Endothelial cell of umbilical vein (primary cell): ENCODE data around the gene ATPAF1. TPM values are rescaled to one million over a fixed set of nuclear protein-coding genes. Genes with fewer than 3 reads are reported as not detected.

Experiments used
- BruUV-seq: library from RNA; stranded (reverse); fragments of 400-500 nt; replicated peaks from 2 replicates; lab custom pipeline; 2021; lab: Mats Ljungman, UMichigan
- CTCF ChIA-PET: fragments of 300-600, 350-600 bp; sonication (Branson Sonifier 250); formaldehyde crosslinking; loops from one replicate; lab custom pipeline; 2021; ENCODE audit warnings: antibody characterized with exemption, inconsistent platforms; lab: Charles Lee
- POLR2A ChIA-PET: fragments of 300-600, 350-600 bp; sonication (Branson Sonifier 250); formaldehyde crosslinking; loops from one replicate; lab custom pipeline; 2021; ENCODE audit warnings: antibody characterized with exemption, inconsistent platforms; lab: Charles Lee
- DNase-seq: peaks from one replicate; pipeline ENCODE4 v3.0.0-alpha.2; 2011; ENCODE audit warnings: low read depth, low spot score
- FAIRE-seq: peaks from 2 replicates; lab custom pipeline; 2011; peaks lifted over from hg19 to GRCh38; lab: Jason Lieb, UNC
- H2AFZ ChIP-seq: 2 replicates; pipeline ENCODE4 v1.6.0; 2012; ENCODE audit warnings: low read depth, low read length, control low read depth, inconsistent platforms
- H3K27ac ChIP-seq: 2 replicates; pipeline ENCODE4 v1.5.1; 2011; ENCODE audit warnings: low read depth, mild to moderate bottlenecking, control low read depth, low read length, moderate library complexity; ENCODE audit not compliant: insufficient read depth
- H3K27me3 ChIP-seq, 2 experiments: 2 replicates each; pipeline versions ENCODE4 v1.6.0 to v1.6.1; 2011; ENCODE audit warnings: low read length in 2 of 2, mixed read lengths in 1 of 2; ENCODE audit not compliant: control insufficient read depth in 2 of 2, insufficient read depth in 2 of 2
- H3K36me3 ChIP-seq, 2 experiments: 2 replicates in 1 of 2; 3 replicates in 1 of 2; pipeline ENCODE4 v1.5.1; 2011; ENCODE audit warnings: low read length in 2 of 2, mild to moderate bottlenecking in 1 of 2, moderate library complexity in 1 of 2; ENCODE audit not compliant: control insufficient read depth in 2 of 2, insufficient read depth in 2 of 2; ENCODE audit errors: extremely low read depth in 1 of 2
- H3K4me1 ChIP-seq: 3 replicates; pipeline ENCODE4 v1.5.1; 2011; ENCODE audit warnings: mild to moderate bottlenecking, low read length; ENCODE audit not compliant: control insufficient read depth, insufficient read depth; ENCODE audit errors: extremely low read depth
- H3K4me2 ChIP-seq: 2 replicates; pipeline ENCODE4 v1.6.1; 2011; ENCODE audit warnings: low read length, control low read depth, mixed read lengths; ENCODE audit not compliant: insufficient read depth
- H3K4me3 ChIP-seq, 3 experiments: fragments of 200-600 bp in 1 of 3; sonication (generic), shearing (Covaris generic) in 1 of 3; replicated peaks in 1 of 3; 2 replicates each; pipeline ENCODE4 v1.5.1; 2011 to 2016; ENCODE audit warnings: control low read depth in 3 of 3, low read length in 3 of 3, mild to moderate bottlenecking in 2 of 3, inconsistent platforms in 1 of 3, low read depth in 1 of 3, moderate library complexity in 1 of 3; ENCODE audit not compliant: insufficient read depth in 1 of 3
- H3K79me2 ChIP-seq: 2 replicates; pipeline ENCODE4 v1.6.0; 2012; ENCODE audit warnings: low read length, inconsistent platforms; ENCODE audit not compliant: control insufficient read depth, insufficient read depth
- H3K9ac ChIP-seq: replicated peaks from 2 replicates; pipeline ENCODE3; 2011; ENCODE audit warnings: low read length, control low read depth; ENCODE audit not compliant: insufficient read depth; ENCODE audit errors: extremely low read depth
- H3K9me1 ChIP-seq: replicated peaks from 3 replicates; pipeline ENCODE4 v1.6.0; 2011; ENCODE audit warnings: mild to moderate bottlenecking, low read length; ENCODE audit not compliant: control insufficient read depth, insufficient read depth; ENCODE audit errors: extremely low read depth
- H3K9me3 ChIP-seq: replicated peaks from 2 replicates; pipeline ENCODE4 v1.5.1; 2012; ENCODE audit warnings: low read length, inconsistent platforms; ENCODE audit not compliant: control insufficient read depth, insufficient read depth
- H4K20me1 ChIP-seq: replicated peaks from 2 replicates; pipeline ENCODE3; 2011; ENCODE audit warnings: mild to moderate bottlenecking, low read length; ENCODE audit not compliant: control insufficient read depth, insufficient read depth; ENCODE audit errors: extremely low read depth
- CTCF ChIP-seq, 2 donors: IDR thresholded peaks; 1 replicate in 1 of 2; 2 replicates in 1 of 2; pipeline ENCODE4 v1.5.1; 2011; ENCODE audit warnings: low read length in 2 of 2, mild to moderate bottlenecking in 2 of 2, moderate library complexity in 2 of 2, control low read depth in 1 of 2, inconsistent platforms in 1 of 2, low read depth in 1 of 2; ENCODE audit not compliant: insufficient read depth in 1 of 2; ENCODE audit errors: extremely low read depth in 1 of 2
- EZH2 ChIP-seq: IDR thresholded peaks from 2 replicates; pipeline ENCODE4 v1.6.1; 2012; ENCODE audit warnings: borderline replicate concordance, low read depth, mild to moderate bottlenecking, moderate library complexity, low read length, inconsistent platforms; ENCODE audit not compliant: severe bottlenecking
- FOS ChIP-seq: IDR thresholded peaks from 2 replicates; pipeline ENCODE4 v1.6.1; 2011; ENCODE audit warnings: mild to moderate bottlenecking, low read length, moderate library complexity, borderline replicate concordance; ENCODE audit not compliant: insufficient read depth
- GATA2 ChIP-seq: IDR thresholded peaks from 2 replicates; pipeline ENCODE4 v1.7.0; 2011; ENCODE audit warnings: low read depth, mild to moderate bottlenecking, moderate library complexity, mixed read lengths, low read length; ENCODE audit not compliant: insufficient read length, insufficient read depth
- JUN ChIP-seq: IDR thresholded peaks from 2 replicates; pipeline ENCODE4 v1.6.1; 2011; ENCODE audit warnings: borderline replicate concordance, low read depth; ENCODE audit not compliant: insufficient read length, insufficient read depth
- MAX ChIP-seq: IDR thresholded peaks from 2 replicates; pipeline ENCODE4 v1.6.1; 2011; ENCODE audit not compliant: insufficient read depth, insufficient read length
- MYC ChIP-seq: IDR thresholded peaks from one replicate; pipeline ENCODE4 v1.6.1; 2011; ENCODE audit warnings: mild to moderate bottlenecking, low read depth, low read length
- POLR2A ChIP-seq: IDR thresholded peaks from 2 replicates; pipeline ENCODE4 v1.6.1; 2012; ENCODE audit warnings: low read depth, mild to moderate bottlenecking, control low read depth, low read length
- POLR2AphosphoS5 ChIP-seq: IDR thresholded peaks from 2 replicates; pipeline ENCODE4 v1.6.1; 2012; ENCODE audit warnings: low read depth, mild to moderate bottlenecking, control low read depth, low read length, moderate library complexity; ENCODE audit not compliant: insufficient read depth
- dilution Hi-C: fragments of 300-500 bp; cut with MboI; formaldehyde crosslinking; loops from one replicate; pipeline ENCODE4 v1.15.0; 2019; ENCODE audit warnings: low sequenced_read_pairs; ENCODE audit not compliant: extremely low pct_ligation_motif_present
- intact Hi-C: fragments of 100-400 bp; cut with micrococcal nuclease; formaldehyde crosslinking; loops from one replicate; pipeline ENCODE4 v1.10.0; 2022
- polyA plus RNA-seq, 4 experiments: library from polyadenylated mRNA; depleted of rRNA in 3 of 4; stranded (reverse) in 3 of 4; unstranded in 1 of 4; fragments of >200 nt; gene quantifications; 2 replicates each; pipeline versions ENCODE4 v1.2.1 to v1.2.3, GENCODE V29; 2011 to 2012; ENCODE audit warnings: missing spikeins in 1 of 4
- total RNA-seq: library from RNA; stranded (reverse); gene quantifications from 2 replicates; pipeline ENCODE4 v1.2.3, GENCODE V29; 2021

The ATPAF1 gene
- total and polyA plus RNA-seq, 2 donors (not counting 3 experiments of a cell fraction or from before 2014, with no cell fraction given) = 28.3 to 29.6 TPM

GRCh38 chr1:46689356-46689755 lies 21.2 kb upstream of the ATPAF1 start:
- DNase-seq (peak; percentile 91), FAIRE-seq (no peak)
- Histone ChIP-seq H3K9me3 (no peaks in the 10 kb centered on the region), H3K4me3 (no peak overlapping the region), H4K20me1 (peaks cover 16% of the 10 kb centered on the region), H3K4me1 (peaks cover 50% of the 10 kb centered on the region), H3K36me3 (peaks cover 13 to 24% of the 10 kb centered on the region in 2 experiments), H3K79me2 (no peaks in the 10 kb centered on the region), H3K27me3 (no peaks in the 10 kb centered on the region), H3K4me2 (no peak overlapping the region), H3K9me1 (no peaks in the 10 kb centered on the region), H3K27ac (no peak overlapping the region), H2AFZ (no peak overlapping the region), H3K9ac (no peak overlapping the region)
- intact Hi-C loops (loop anchor here (1.0 kb wide), 1 partner anchor 35 kb away; no protein-coding TSS in a partner anchor), dilution Hi-C loops (no loop called here)
- CTCF ChIA-PET = interaction anchor here (1.6 kb wide), 1 partner anchor 36 kb away, joined by 6 read pairs; no protein-coding TSS in a partner anchor
- POLR2A ChIA-PET = no interaction called here
- BruUV-seq = no TSS peak
- peak; percentile 24 for TF ChIP-seq GATA2
- TF ChIP-seq POLR2A = no peak
- no peak for TF ChIP-seq CTCF (IDR thresholded peaks at IDR 0.05; ENCODE audit: extremely low read depth in 1 of 2, insufficient read depth in 1 of 2, low read depth in 1 of 2, low read length in 2 of 2)
- TF ChIP-seq MYC = no peak
- no peak for TF ChIP-seq POLR2AphosphoS5

- DNase-seq = peak; percentile 8
- H3K9ac ChIP-seq = no peak overlapping the region
- no peaks in the 10 kb centered on the region for H3K79me2 ChIP-seq
- H3K4me2 ChIP-seq = no peak overlapping the region
- intact Hi-C loops (loop anchor here (2.0 kb wide), 1 partner anchor 31 kb away; the partner anchor contains the start of gene EFCAB14), dilution Hi-C loops (no loop called here)
- H3K9me3 ChIP-seq = no peaks in the 10 kb centered on the region
- no peaks in the 10 kb centered on the region for H3K9me1 ChIP-seq
- peaks cover 50% of the 10 kb centered on the region for H3K4me1 ChIP-seq
- no peak overlapping the region for H2AFZ ChIP-seq
- POLR2A ChIA-PET = no interaction called here
- H3K27ac ChIP-seq = no peak overlapping the region
- H4K20me1 ChIP-seq = peaks cover 14% of the 10 kb centered on the region
- H3K27me3 ChIP-seq = no peaks in the 10 kb centered on the region
- no TSS peak for BruUV-seq
- no peak for FAIRE-seq
- H3K4me3 ChIP-seq = no peak overlapping the region
- CTCF ChIA-PET = interaction anchor here (1.5 kb wide), 1 partner anchor 37 kb away, joined by 4 read pairs; no protein-coding TSS in a partner anchor
- TF ChIP-seq EZH2 = no peak
- TF ChIP-seq POLR2A = no peak
- no peak for TF ChIP-seq JUN
- TF ChIP-seq MYC = no peak
- TF ChIP-seq CTCF (IDR thresholded peaks at IDR 0.05; ENCODE audit: extremely low read depth in 1 of 2, insufficient read depth in 1 of 2, low read depth in 1 of 2, low read length in 2 of 2) = no peak
- TF ChIP-seq FOS = no peak
- no peak for TF ChIP-seq POLR2AphosphoS5
- no peak for TF ChIP-seq GATA2
- no peak for TF ChIP-seq MAX
- H3K36me3 ChIP-seq = peaks cover 19 to 36% of the 10 kb centered on the region in 2 experiments
Measured at GRCh38 chr1:46687921-46688509, 19.9 kb upstream of the ATPAF1 start.
